ENCODE results near the gene ATAD2B. TPM values are rescaled to one million over a fixed set of nuclear protein-coding genes. Genes with fewer than 3 reads are reported as not detected.

Gene ATAD2B
- polyA plus RNA-seq, 1 experiment: 1.5 TPM

- Histone ChIP-seq H3K27me3 (ENCODE audit: control insufficient read depth, insufficient read depth, low read length) (no peaks in the 10 kb centered on the region), H3K36me3 (ENCODE audit: control insufficient read depth, insufficient read depth, low read length) (0 out of 2 replicates have a peak, but pooled peaks cover 1% of the 10 kb centered on the region), H3K4me3 (ENCODE audit: low read depth, low read length) (no peak overlapping the region)
- DNase-seq (ENCODE audit: low read depth): no peak
- TF ChIP-seq, protein P1, sequence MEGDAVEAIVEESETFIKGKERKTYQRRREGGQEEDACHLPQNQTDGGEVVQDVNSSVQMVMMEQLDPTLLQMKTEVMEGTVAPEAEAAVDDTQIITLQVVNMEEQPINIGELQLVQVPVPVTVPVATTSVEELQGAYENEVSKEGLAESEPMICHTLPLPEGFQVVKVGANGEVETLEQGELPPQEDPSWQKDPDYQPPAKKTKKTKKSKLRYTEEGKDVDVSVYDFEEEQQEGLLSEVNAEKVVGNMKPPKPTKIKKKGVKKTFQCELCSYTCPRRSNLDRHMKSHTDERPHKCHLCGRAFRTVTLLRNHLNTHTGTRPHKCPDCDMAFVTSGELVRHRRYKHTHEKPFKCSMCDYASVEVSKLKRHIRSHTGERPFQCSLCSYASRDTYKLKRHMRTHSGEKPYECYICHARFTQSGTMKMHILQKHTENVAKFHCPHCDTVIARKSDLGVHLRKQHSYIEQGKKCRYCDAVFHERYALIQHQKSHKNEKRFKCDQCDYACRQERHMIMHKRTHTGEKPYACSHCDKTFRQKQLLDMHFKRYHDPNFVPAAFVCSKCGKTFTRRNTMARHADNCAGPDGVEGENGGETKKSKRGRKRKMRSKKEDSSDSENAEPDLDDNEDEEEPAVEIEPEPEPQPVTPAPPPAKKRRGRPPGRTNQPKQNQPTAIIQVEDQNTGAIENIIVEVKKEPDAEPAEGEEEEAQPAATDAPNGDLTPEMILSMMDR (IDR thresholded peaks at IDR 0.05; ENCODE audit: insufficient read depth, low read depth, low read length): no peak
- POLR2A ChIA-PET: no interaction called here
- CTCF ChIA-PET: no interaction called here
Observed at GRCh38 chr2:23838581-23838980, 88.3 kb downstream of the ATAD2B start.

GRCh38 chr2:23837871-23838270, 89.1 kb downstream of the ATAD2B start:
- CTCF ChIA-PET: no interaction called here

DNA sequence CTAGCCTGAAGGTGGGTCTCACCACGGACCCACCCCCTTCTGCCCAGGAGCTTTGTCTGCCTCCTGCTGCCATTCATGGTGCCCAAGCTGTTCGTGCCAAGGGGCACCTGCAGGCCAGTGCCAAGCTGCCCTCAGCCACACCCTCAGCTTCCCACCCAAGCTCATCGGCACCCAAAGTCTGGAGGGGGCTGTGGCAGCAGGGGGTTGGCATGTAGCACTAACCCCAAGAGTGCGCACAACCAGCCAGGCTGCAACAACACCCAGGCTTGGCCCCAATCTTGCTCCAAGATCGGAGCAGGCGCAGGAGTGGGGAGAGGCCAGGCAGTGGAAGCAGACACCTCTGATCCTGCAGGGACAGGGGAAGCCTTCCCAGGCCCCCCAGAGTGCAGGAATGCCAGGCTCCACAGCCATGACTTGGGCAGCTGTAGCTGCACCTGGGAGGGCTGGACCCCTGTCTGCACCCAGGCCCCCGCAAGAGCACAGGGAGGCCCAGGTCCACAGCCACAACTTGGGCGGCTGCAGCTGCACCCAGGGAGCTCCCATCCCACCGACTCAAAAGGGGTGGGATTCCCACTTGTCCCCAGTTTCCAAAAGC, 89.9 kb downstream of the ATAD2B start:
- no peaks in the 10 kb centered on the region for H3K27me3 ChIP-seq (ENCODE audit: control insufficient read depth, insufficient read depth, low read length)
- CTCF ChIA-PET: interaction anchor here (0.6 to 2.5 kb wide), 4 partner anchors 13 to 254 kb away, joined by 3 to 11 read pairs (median 4); no protein-coding TSS in a partner anchor
- H3K36me3 ChIP-seq (ENCODE audit: control insufficient read depth, insufficient read depth, low read length): 0 out of 2 replicates have a peak, but pooled peaks cover 1% of the 10 kb centered on the region
- DNase-seq (ENCODE audit: low read depth): no peak
- POLR2A ChIA-PET: no interaction called here
- TF ChIP-seq, protein P1 (IDR thresholded peaks at IDR 0.05; ENCODE audit: insufficient read depth, low read depth, low read length): no peak
- H3K4me3 ChIP-seq (ENCODE audit: low read depth, low read length): no peak overlapping the region

More at GRCh38 chr2:23837871-23838270, 89.1 kb downstream of the ATAD2B start:
- POLR2A ChIA-PET: no interaction called here
- TF ChIP-seq, protein P1 (IDR thresholded peaks at IDR 0.05; ENCODE audit: insufficient read depth, low read depth, low read length): no peak
- no peak for DNase-seq (ENCODE audit: low read depth)
- Histone ChIP-seq H3K27me3 (ENCODE audit: control insufficient read depth, insufficient read depth, low read length) (no peaks in the 10 kb centered on the region), H3K36me3 (ENCODE audit: control insufficient read depth, insufficient read depth, low read length) (0 out of 2 replicates have a peak, but pooled peaks cover 1% of the 10 kb centered on the region), H3K4me3 (ENCODE audit: low read depth, low read length) (no peak overlapping the region)

DNA sequence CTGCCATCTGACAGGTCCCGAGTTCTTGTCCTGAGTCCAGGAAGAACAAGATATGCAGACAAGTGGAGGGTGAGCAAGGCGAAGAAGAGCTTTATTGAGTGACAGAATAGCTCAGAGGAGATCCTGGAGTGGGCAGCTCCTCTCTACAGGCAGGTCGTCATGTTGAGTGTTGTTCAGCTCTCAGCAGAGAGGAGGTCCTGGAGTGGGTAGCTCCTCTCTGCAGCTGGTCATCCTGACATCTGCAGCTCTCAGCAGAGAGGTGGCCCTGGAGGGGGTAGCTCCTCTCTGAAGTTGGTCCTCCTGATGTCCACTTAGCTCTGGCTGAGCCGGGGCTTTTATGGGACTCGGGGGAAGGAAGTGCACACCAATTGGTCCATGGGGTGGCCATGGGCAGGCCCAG, 90.4 kb downstream of the ATAD2B start:
- no peaks in the 10 kb centered on the region for H3K27me3 ChIP-seq (ENCODE audit: control insufficient read depth, insufficient read depth, low read length)
- H3K4me3 ChIP-seq (ENCODE audit: low read depth, low read length): no peak overlapping the region
- POLR2A ChIA-PET: interaction anchor here (0.6 kb wide), 1 partner anchor 20 kb away, joined by 7 read pairs; no protein-coding TSS in a partner anchor
- CTCF ChIA-PET: interaction anchor here (0.6 to 2.5 kb wide), 5 partner anchors 12 to 255 kb away, joined by 3 to 11 read pairs (median 3); partner anchors contain the start of gene ATAD2B
- H3K36me3 ChIP-seq (ENCODE audit: control insufficient read depth, insufficient read depth, low read length): 0 out of 2 replicates have a peak, but pooled peaks cover 1% of the 10 kb centered on the region
- DNase-seq (ENCODE audit: low read depth): no peak
- TF ChIP-seq, protein P1 (IDR thresholded peaks at IDR 0.05; ENCODE audit: insufficient read depth, low read depth, low read length): no peak

GRCh38 chr2:23835988-23836387, 90.9 kb downstream of the ATAD2B start:
- ChIA-PET POLR2A (interaction anchor here (0.6 kb wide), 1 partner anchor 20 kb away, joined by 7 read pairs; no protein-coding TSS in a partner anchor), CTCF (interaction anchor here (0.7 to 2.5 kb wide), 5 partner anchors 11 to 248 kb away, joined by 3 to 11 read pairs (median 4); partner anchors contain the start of gene ATAD2B)
- H3K4me3 ChIP-seq (ENCODE audit: low read depth, low read length): no peak overlapping the region
- no peaks in the 10 kb centered on the region for H3K27me3 ChIP-seq (ENCODE audit: control insufficient read depth, insufficient read depth, low read length)
- TF ChIP-seq, protein P1 (IDR thresholded peaks at IDR 0.05; ENCODE audit: insufficient read depth, low read depth, low read length): no peak
- no peak for DNase-seq (ENCODE audit: low read depth)
- 0 out of 2 replicates have a peak, but pooled peaks cover 1% of the 10 kb centered on the region for H3K36me3 ChIP-seq (ENCODE audit: control insufficient read depth, insufficient read depth, low read length)
